HG03175 (cell line): ENCODE measurements around the gene BTBD6.

Experiments
- ATAC-seq: cut with Tn5 transposase; IDR thresholded peaks from one replicate; pipeline ENCODE4 v1.9.1; 2021; ENCODE audit warnings: mild to moderate bottlenecking, moderate library complexity; ENCODE audit not compliant: unreplicated experiment

BTBD6 gene

DNA sequence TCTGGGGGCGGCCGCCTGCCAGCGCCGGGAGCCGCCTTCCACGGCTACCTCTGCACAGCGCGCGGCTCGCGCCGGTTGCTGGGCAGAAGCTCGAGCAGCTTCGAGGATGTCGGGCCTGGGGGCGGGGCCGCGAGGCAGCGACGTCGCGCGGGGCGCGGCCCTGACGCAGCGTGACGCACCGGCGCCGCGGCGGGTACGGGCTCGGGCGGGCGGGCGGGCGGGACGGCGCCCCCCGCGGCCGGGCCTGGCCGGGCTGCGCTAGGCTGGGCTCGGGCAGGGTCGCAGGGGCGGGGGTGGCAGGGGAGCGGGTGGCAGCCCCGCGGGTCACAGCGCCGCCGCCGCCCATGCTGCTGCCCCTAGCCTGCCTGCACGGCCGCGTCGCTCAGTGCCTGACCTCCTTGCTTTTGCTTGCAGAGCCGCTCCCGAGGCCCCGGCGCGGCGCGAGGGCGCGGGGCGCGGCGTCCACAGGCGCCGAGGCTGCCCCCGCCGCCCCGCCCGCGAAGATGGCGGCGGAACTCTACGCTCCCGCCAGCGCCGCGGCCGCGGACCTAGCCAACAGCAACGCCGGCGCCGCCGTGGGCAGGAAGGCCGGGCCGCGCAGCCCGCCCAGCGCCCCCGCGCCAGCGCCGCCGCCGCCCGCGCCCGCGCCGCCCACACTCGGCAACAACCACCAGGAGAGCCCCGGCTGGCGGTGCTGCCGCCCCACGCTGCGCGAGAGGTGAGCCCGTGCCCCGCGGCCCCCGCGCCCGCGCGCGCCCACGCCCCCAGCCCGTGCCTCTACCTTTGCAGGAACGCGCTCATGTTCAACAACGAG lies at the start of gene BTBD6:
BTBD6 (plus strand) TSS at position 166 of the 814 bp plus-strand sequence; CDS start at position 345, 179 bp downstream.
- peak; percentile 89 for ATAC-seq

- no peak for ATAC-seq
Observed at GRCh38 chr14:105198588-105198987, 49.7 kb upstream of the BTBD6 start.

GRCh38 chr14:105199093-105199492 lies 49.2 kb upstream of the BTBD6 start:
- no peak for ATAC-seq

- ATAC-seq, result no peak
Observed at GRCh38 chr14:105200074-105200473, 48.3 kb upstream of the BTBD6 start.

- ATAC-seq, result no peak
Observed at GRCh38 chr14:105200641-105201040, 47.7 kb upstream of the BTBD6 start.

DNA sequence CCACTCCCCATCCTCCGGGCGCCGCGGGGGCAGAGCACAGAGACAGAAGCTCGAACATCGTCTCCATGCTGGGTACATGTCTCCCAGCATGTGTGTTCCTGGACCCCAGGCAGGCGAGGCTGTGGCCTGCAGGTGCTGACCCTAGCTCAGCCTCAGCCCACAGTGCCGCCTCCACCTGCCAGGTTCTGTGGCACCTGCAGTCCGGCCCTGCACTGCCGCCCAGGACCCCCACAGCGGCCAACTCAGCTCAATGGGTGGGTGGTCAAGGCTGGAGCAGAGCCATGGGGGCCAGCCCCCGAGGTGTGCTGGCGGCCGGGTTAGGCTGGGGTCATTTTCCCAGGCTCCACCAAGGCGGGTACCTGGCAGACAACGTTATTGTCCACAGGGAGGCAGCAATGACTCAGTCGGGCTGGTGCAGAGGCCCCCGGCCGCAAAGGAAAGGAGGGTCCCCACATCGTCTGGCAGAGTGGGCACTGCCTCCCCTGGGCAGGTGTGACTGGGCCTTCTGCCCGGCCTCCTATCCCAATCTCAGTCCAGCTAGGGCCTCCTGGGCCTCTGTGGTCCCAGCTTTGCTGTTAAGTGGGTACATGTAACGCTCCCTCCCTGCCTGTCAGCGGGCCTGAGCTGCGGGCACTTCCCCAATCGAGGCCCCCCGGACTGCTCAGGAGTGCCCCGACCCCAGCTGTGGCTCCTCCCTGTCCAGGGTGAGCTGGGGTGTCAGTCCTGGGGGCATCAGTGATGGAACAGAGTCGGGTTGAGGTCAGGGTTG lies 47.0 kb upstream of the BTBD6 start:
- no peak for ATAC-seq

DNA sequence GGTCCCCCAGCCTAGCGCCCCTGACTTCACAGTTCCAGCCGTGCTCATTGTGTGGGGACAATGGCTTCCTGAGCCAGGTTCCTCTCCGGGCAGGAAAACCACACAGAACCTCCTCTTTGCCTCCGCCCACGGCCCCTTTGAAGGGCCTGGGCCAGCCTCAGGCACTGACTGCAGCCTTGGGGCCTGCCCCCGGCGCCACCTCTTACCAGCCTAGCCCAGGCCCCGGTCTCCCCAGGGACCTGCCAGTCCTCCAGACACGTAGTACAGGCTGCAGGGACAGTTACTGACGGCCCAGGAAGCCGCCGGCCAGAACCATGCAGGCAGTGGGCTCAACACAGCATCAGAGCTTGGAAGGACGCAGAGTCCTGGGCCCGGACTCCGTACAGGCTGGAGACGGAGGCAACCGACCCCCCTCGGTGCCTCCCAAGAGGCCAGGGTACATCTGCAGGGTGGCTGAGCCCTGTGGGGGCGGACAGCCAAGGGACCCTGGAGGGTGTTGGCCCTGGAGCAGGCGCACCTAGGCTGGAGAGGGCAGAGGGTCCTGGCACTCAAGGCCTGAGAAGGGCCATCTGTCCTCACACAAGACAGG lies 46.3 kb upstream of the BTBD6 start:
- no peak for ATAC-seq

DNA sequence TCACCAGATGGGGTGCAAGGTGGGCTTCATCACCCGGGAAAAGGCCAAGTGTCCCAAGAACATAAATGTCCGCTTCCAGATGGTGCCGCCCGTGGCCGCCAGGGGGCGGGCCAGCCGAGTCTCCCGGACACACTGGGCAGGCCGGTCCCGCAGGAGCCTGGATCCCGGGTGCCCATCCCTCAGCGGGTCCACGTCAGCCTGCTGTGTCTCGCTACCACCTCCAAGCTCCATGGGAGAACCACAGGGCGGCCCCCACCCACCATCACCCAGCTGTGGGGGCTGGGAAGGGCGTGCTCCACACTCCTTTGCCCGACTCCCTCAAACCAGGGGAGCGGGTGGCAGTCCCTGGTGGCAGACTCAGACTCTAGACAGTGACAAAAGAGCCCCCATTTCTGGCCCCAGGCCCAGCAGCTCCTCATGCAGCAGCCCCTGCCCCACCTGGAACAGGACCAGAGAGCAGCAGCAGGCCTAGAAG lies 45.2 kb upstream of the BTBD6 start:
- ATAC-seq, result no peak

DNA sequence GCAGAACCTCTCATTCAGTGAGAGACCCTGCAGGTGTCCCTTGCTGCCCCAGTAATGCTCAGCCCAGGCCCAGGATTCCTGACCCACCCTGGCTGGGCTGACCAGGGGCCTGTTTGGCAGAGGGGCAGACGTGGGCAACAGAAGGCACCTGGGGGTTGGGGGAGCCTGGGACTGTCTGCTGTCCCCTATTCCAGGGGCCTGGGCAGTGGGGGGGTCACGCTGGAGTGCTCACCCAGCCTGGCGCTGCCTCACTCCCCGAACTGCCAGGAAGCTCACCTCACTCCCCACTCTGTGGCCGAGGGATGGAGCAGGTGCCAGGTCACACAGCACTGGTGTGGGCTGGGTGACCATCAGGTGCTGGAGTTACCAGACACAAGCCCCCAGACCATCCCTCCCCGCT lies 44.6 kb upstream of the BTBD6 start:
- ATAC-seq, result no peak

GRCh38 chr14:105204206-105204930 lies 44.0 kb upstream of the BTBD6 start:
- no peak for ATAC-seq

- no peak for ATAC-seq
Observed at GRCh38 chr14:105204931-105205672, 43.2 kb upstream of the BTBD6 start.

- ATAC-seq, result no peak
Observed at GRCh38 chr14:105205673-105206208, 42.6 kb upstream of the BTBD6 start.

DNA sequence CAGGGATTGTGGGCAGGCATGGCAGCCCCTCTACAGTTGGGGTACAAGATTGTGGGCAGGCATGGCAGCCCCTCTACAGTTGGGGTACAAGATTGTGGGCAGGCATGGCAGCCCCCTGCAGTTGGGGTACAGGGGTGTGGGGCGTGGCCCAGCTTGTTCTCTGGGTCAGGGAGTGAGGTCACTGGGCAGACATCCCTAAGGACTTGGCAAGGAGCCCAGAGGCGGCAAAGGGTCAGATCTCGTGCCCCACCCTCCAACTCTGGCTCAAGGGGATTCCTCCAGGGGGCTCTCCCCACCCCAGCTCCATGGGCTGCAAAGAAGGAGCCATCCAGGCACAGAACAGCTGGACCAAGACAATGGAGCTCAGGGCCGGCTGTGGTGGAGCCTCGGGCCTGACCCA lies 41.5 kb upstream of the BTBD6 start:
- no peak for ATAC-seq

DNA sequence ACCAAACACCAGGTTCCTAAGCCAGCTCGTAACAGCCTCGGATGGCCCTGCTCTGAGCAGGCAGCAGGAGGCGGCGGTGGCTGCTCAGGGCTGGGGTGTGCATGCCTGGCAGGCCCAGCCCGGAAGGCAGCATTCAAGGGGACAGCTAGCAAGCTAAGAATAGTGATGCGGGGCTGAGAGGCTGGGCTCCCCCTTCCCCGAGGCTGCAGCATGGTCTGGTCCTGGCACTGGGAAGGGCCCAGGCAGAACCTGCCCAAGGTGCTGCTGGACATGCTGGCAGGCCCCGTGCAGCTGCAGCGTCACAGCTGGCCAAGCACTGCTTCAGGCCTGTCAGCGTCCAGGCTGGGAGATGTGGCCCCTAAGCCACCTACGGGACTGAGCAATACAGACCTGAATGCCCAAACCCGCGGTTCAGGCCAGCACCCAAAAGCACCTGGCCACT lies 40.9 kb upstream of the BTBD6 start:
- ATAC-seq, result no peak

DNA sequence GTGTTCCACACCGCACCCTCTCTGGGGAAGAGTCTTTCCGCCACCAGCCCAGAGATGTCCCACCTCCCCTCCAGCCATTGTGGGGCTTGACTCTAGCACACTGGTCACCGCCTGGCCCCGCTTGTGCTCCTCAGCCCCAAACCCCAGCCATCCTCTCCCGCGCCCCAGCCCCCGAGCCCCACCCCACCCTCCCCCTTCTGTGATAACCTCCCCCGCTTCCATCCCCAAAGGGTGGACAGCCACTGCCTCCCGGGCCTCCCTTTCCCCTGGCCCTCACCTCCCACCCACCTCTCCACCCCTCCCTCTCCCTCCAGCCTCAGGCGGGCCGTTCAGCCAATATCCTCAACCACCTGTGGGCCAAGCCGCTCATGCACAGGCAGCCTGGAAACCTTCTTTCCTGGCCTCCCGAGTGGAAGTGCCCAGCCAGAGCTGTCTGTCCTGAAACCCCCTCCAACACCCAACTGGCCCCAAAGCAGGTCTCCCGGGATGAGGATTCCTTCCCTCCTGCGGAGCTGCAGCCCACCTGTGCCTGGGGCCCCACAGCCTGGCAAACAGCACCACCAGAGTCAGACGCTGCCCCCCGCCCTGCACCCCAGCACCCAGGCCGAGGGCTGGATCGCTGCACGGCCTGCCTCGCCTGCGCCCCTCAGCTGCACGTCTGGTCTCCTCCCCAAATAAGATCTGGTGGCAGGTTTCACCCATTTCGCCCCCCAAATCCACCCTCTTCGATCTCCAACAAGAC lies 40.2 kb upstream of the BTBD6 start:
- no peak for ATAC-seq

DNA sequence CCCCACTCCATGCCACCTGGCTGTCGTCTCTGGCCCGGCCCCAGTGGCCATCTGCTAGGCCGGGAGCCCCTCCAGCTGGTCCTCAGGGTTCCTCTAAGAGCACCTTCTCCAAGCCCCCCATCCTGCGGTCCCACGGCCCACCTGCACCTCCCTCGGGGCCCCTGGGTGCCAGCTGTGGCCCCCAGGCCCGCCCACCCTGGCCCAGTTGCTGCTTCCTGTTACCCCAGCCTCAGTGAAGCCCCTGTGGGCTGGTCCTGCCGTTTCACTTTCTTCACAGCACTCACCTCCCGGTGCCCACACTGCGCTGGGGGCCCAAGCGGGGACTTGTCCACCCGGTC lies 39.6 kb upstream of the BTBD6 start:
- ATAC-seq, result no peak

GRCh38 chr14:105209091-105209490 lies 39.2 kb upstream of the BTBD6 start:
- ATAC-seq, result no peak

DNA sequence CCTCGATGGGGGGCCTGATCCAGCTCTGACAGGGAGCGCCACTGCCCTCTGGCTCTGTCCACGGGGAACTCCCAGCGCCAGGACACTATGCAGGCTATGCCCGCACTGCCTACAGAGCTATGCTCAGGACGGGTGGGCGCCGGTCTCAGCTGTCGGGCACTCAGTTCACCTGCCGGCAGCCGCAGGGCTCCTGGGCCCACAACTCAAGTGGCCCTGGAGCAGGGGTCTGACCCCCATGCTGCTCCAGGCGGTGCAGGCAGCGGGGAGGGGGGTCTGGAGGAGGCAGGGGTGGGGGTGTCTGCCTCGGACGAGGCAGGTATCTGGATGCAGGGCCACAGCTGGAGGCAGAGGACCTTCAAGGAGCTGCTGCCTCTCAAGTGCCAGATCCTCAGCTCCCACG lies 38.7 kb upstream of the BTBD6 start:
- no peak for ATAC-seq

- no peak for ATAC-seq
Observed at GRCh38 chr14:105210266-105211025, 37.9 kb upstream of the BTBD6 start.
